ENCODE data around the gene ST6GALNAC1.
A peak's percentile ranks its signal among the peaks of the same experiment; 100 is the strongest.
"Not testable (repeated sequence)": the region's sequence is repeated elsewhere in the genome, so short reads cannot be mapped to it uniquely, and the experiment has no call there.

Gene ST6GALNAC1

GRCh38 chr17:76642032-76642561 lies 1.5 kb downstream of the ST6GALNAC1 start:
- DNase-seq (ENCODE audit: low read depth): no peak

- DNase-seq (ENCODE audit: low read depth): no peak
These were observed 2.1 kb downstream of the ST6GALNAC1 start for GRCh38 chr17:76641501-76641900.

DNA sequence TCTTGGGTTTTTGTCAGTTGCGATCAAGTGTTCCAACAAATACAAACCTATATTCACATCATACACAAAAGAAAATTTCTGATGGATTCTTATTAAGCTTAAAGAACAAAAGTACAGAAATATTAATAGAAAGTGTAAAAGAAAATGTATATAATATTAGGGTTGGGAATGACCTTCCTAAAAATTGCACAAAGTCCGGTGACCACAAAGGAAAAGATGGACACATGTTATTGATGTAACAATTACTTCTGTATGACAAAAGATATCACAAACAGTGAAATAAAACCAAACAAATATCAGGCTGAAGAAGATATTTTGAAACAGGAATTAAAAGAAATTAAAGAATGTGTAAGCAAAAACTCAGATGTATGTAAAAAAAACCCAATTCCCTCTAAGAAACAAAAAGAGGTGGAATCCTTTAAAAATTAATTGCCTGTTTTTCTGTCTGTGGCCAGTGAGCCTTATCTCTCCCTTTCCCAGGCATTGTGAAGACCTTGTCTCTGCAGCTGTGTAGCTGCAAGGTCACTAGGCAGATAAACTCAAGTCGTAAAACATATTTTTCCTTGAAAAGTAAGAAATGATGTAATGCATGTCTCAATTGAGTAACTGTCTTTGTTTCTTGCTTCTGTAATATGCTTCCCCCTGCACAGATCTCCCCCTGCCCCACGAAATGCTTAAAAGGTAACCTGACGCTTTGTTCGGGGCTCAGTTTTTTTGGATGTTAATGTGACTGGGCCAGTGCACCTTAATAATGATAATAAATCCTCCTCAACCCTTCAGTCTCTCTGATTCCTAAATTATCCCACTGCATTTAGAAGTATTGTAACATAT lies 2.8 kb downstream of the ST6GALNAC1 start:
- DNase-seq (ENCODE audit: low read depth): no peak

- DNase-seq (ENCODE audit: low read depth): no peak
These were observed 5.3 kb downstream of the ST6GALNAC1 start for GRCh38 chr17:76638263-76638662.

GRCh38 chr17:76636486-76637206 lies 6.9 kb downstream of the ST6GALNAC1 start:
- not testable (repeated sequence) for DNase-seq (ENCODE audit: low read depth)

- no peak for DNase-seq (ENCODE audit: low read depth)
These were observed 7.7 kb downstream of the ST6GALNAC1 start for GRCh38 chr17:76635659-76636360.

- DNase-seq (ENCODE audit: low read depth): no peak
These were observed 8.5 kb downstream of the ST6GALNAC1 start for GRCh38 chr17:76635039-76635438.

DNA sequence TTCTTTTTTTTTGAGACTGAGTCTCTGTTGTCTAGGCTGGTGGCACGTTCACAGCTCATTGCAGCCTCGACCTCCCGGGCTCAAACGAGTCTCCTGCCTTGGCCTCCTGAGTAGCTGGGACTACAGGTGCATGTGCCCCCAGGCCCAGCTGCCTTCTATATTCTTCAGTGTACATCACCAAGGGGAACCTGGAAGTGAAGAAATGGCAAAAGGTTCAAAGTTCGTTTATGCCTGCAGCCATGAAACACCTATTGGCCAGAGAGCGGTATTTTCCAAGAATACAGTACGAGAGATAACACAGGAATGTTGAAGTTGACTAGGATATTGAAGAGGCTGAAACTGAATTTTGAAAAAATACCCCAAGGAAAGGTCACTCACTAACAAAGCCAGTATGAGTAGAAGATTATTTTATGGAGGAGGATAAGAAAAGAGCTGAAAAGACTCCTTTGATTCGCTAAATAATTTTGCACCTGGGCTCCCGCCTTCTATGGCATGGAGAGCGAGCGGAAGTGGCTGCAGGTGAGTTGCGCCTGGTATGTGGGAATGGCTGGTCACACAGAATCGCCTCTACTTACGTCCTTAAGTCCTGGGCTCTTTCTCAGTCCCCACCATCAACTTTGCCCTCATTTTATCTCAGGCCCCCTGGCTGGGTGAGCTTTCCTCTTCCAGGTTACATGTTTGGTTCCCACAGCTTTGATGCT lies 9.8 kb downstream of the ST6GALNAC1 start:
- no peak for DNase-seq (ENCODE audit: low read depth)

DNA sequence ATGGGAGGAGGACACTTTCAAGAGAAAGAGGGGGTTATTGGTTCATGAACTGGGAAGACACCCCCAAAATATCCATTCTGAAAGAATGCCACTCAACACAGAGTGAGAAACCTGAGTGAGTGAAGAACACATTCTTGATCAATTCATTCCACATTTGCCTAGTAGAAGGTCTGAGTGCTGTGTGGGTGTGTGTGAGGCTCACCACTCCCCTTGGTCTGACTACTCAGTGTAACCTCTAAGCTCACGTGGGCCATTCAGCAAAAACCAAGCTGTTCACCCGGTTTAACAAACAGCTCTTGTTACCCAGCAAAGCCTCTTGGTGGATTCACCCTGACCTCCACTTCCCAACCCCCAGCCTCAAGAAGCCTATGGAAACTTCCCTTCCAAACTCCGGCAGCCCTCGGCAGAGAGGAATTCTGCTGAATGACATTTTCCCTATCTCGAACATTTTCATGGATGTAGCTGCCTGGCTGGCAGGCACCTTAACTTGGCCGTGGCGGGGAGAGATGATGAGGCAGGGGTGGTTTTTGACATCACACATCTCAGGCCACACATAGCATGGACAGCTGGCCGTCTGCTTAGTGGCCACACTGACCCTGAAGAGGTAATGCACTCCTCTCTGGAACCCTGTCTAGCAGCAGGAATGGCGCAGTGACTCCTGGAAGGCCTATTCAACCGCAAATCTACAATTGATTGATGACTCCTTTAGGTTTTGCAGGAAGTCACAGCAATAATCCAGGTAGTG lies 11.6 kb downstream of the ST6GALNAC1 start:
- no peak for DNase-seq (ENCODE audit: low read depth)

- no peak for DNase-seq (ENCODE audit: low read depth)
These were observed 13.4 kb downstream of the ST6GALNAC1 start for GRCh38 chr17:76630151-76630550.

GRCh38 chr17:76627510-76627909 lies 16.0 kb downstream of the ST6GALNAC1 start:
- DNase-seq (ENCODE audit: low read depth): no peak

- no peak for DNase-seq (ENCODE audit: low read depth)
These were observed 17.1 kb downstream of the ST6GALNAC1 start for GRCh38 chr17:76626442-76626841.

DNA sequence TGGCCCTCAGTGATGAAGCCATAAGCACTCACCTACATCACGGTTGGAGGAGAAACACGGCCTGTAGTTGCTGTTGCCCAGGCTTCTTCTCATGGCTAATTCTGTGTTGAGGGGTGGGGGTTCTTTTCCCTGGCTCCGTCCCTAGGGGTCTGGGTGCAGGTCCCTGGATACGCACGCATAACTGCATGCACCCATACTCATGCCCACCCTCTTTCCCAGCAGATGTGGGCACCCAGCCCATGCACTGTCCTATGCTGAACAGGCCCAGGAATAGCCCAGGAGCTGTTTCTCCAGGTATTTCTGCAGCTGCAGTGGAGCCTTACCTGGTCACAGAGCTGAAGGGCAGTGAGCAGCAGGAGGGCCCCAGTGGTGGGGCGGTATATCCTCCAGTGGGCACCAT lies 18.1 kb downstream of the ST6GALNAC1 start:
- DNase-seq (ENCODE audit: low read depth): no peak

DNA sequence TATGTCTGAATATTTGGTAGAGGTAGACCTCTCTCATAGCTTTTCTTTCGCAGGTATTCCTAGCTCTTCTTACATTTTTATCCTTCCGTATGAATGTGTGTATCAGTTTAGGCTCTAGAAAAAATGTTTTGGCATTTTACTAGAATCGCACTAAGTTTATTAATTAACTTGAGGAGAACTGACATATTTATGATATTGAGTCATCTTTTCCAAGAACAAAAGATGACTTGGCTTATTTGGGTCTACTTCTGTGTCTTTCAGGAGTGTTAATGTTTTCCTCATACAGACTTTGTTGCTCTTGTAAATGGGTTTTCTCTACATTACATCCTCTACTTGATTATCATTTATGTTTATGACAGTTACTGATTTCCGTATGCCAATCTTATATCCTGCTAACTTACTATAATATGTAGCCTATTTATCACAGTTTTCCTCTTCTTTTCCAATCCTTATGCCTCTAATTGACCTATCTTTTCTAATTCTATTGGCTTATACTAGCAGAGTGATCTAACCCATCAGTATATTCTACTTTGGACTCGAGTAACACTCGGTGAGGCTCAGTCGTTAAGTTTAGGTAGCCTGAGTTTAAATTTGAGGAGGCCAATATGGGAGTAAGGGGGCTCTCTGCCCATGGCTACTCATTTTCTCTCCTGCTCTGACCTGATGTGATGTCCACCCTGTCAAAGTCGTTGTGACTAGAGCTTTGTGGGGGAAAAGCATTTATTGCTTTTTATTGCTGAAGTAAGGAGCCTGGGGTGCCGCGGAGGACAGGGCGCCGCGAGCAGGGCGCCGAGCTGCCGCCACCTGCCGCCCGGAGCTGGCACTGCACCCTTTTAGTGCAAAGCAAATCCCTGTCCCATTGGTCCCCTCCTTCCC lies 20.0 kb downstream of the ST6GALNAC1 start:
- peak; percentile 58 for DNase-seq (ENCODE audit: low read depth)

DNA sequence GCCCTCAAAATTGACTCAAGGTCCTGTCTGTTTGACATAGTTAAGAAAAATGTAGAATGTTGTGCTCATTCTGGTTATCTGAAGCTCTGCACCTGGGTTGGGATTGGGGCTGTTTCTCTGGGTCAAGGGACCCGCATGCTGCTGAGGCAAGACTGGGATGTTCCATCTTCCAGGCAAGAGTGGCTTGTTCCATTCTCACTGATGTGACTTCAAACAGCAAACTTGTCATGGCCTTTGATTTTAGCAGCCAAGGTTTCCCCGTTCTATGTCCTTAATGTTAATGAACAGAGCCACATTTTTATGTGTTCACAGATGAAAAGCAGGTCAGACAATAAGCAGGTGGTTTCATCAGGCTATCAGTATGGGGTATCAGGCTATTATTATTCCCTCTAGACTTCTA lies 25.7 kb downstream of the ST6GALNAC1 start:
- no peak for DNase-seq (ENCODE audit: low read depth)

DNA sequence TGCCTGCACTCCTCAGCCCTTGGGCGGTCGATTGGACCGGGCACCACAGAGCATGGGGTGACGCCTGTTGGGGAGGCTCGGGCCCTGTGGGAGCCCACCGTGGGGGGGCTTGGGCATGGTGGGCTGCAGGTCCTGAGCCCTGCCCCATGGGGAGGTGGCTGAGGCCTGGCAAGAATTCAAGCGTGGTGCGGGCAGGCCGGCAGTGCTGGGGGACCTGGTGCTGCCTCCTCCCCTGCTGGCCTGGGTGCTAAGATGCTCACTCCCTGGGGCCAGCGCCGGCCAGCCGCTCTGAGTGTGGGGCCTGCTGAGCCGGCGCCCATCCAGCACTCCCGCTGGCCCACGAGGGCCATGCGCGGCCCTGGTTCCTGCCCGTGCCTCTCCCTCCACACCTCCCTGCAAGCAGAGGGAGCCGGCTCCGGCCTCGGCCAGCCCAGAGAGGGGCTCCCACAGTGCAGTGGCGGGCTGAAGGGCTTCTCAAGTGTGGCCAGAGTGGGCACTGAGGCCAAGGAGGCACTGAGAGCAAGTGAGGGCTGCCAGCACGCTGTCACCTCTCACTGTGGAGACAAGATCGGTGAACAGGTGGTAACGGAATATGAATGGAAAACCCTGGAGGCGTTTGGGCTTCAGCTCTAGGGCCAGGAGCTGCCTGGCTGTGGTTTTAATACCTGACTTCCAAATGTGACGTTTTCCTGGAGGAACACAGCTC lies 28.5 kb downstream of the ST6GALNAC1 start:
- no peak for DNase-seq (ENCODE audit: low read depth)

DNA sequence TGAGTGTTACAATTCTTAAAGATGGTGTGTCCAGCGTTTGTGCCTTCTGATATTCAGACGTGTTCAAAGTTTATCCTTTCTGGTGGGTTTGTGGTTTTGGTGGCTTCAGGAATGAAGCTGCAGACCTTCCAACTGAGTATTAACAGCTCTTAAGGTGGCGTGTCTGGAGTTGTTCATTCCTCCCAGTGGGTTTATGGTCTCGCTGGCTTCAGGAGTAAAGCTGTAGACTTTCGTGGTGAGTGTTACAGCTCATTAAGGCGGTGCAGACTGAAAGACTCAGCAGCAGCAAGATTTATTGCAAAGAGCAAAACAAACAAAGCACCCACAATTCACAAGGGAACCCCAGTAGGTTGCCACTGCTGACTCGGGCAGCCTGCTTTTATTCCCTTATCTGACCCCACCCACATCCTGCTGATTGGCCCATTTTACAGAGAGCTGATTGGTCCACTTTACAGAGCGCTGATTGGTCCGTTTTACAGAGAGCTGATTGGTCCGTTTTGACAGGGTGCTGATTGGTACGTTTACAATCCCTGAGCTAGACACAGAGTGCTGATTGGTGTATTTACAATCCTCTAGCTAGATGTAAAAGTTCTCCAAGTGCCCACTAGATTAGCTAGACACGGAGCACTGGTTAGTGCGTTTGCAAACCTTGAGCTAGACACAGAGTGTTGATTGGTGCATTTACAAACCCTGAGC lies 29.3 kb downstream of the ST6GALNAC1 start:
- not testable (repeated sequence) for DNase-seq (ENCODE audit: low read depth)

DNA sequence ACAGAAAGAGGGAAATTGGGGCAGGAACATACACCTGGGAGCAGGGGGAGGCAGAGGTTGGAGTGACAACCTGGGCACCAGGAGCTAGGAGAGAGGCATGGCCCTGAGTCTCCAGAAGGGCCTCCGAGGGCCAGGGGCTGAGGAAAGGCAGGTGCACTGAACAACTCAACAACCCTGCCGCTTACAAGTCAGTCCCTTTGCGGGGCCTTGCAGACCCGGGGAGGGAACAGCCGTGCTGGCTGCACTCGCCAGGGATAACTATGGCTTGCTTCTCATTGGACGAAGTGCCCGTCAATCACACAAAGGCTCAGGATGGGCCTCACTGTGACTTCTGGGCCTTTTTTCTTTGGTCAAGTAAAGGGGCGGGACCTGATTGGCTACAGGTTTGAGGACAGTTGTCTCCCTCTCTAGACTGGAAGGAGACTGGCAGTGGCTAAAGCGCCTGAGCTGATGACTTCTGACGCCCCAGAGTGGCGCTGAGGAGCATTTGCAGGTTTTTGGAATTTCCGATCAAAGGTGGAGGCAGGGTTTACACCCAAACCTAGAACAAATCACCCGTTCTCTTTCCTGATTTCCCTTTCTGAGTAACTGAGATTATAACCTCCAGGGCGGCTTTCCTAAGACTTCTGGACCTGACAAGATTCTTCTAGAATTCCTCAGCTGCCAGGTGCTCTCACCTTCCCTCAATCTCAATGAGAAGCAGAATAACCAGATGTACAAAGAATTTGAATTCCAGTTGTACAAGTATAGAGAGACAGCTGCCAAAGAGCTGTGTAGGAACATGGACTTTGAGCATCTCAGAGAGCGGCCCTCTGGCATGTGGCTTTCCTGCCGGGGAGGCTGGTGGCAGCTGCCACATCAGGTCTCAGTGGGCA lies 30.3 kb downstream of the ST6GALNAC1 start:
- no peak for DNase-seq (ENCODE audit: low read depth)
